ENCODE measurements around the gene FOSL1. TPM values are rescaled to one million over a fixed set of nuclear protein-coding genes. Genes with fewer than 3 reads are reported as not detected.
A peak's percentile ranks its signal among the peaks of the same experiment; 100 is the strongest.

The FOSL1 gene
- polyA plus RNA-seq, 3 donors, result 2.5 to 28.2 (median 2.5) TPM

DNA sequence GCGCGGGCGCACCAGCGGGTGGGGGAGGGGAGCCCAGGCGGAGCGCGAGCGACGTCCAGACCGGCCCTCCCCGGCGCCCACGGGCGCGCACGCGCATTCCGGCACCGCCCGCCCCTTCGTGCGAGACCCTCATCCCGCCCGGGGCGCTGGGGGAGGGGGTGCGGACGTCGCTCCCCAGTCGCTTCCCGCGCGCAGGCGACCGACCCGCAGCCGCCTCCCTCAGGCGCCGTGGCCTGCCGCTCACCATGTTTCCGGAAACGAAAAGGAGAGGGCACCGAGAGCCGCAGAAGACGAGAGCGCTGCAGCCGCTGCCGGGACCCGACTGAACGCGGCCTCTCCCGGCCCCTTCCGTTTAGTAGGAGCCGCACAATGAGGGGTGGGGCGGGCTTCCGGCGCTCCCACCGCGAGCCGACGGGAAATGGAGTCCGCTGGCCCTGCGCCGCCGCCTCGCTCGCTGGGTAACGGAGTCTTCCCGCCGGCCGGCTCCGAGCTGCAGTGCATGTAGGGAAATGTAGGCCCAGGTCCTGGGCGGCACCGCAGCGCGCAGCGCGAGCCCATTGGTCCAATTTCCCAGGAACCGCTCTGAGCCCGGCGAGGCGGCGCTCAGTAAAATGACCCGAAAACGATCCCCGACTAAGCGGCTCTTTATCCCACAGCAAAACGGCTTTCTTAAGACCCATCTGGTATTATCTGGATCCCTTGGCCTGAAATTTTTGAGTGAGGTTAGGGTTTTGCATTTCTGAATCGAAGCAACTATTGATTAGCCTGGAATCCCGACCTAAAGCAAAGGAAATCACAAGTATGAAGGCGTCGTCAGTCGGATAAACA lies 42.1 kb downstream of the FOSL1 start, which contains the start of gene CFL1:
TSS of gene CFL1 (minus strand) at position 328 of the 828 bp plus-strand sequence. CDS start at position 247, 81 bp downstream.
- Mint-ChIP-seq H3K36me3 (peaks cover 43 to 54% of the 10 kb centered on the region in 2 donors), H3K27me3 (ENCODE audit: low read depth in 3 of 3) (peaks cover 0 to 2% (median 1%) of the 10 kb centered on the region in 3 donors), H3K27ac (peak within 1 kb of the TSS; percentile 89 to 99 (median 96)), H3K4me1 (peaks cover 56% of the 10 kb centered on the region), H3K9me3 (peaks cover 0 to 5% (median 0%) of the 10 kb centered on the region in 7 donors), H3K4me3 (peak within 1 kb of the TSS; percentile 94 to 96)
- H3K9ac ChIP-seq (ENCODE audit: insufficient read depth, low read length, poor library complexity, severe bottlenecking), result peak within 1 kb of the TSS; percentile 86
- H3K4me3 ChIP-seq (replicated peaks in 1 of 3; ENCODE audit: low read depth in 2 of 3, low read length in 3 of 3), result peak within 1 kb of the TSS; percentile 76 to 98 (median 92)
- H3K79me2 ChIP-seq (ENCODE audit: insufficient read depth, low read length), result peaks cover 75% of the 10 kb centered on the region
- peaks cover 42 to 51% of the 10 kb centered on the region in 2 donors for H3K36me3 ChIP-seq (replicated peaks in 1 of 2; ENCODE audit: control insufficient read depth in 1 of 2, insufficient read depth in 2 of 2, low read length in 2 of 2)
- WGBS (ENCODE audit: insufficient coverage), result under 1% methylated on average over 85 of the region's 92 CpGs
- peaks cover 41 to 56% of the 10 kb centered on the region in 2 donors for H3K4me1 ChIP-seq (ENCODE audit: control insufficient read depth in 1 of 2, insufficient read depth in 2 of 2, low read length in 2 of 2)
- peak; percentile 95 to 97 (median 96) for DNase-seq
- peak within 1 kb of the TSS; percentile 93 to 95 for H3K27ac ChIP-seq (ENCODE audit: low read depth in 1 of 2, low read length in 2 of 2)
- intact Hi-C loops (cut with micrococcal nuclease), result loop anchor here in 1 of 2 donors (2.0 kb wide), 1 partner anchor 15 kb away; the partner anchor contains the start of gene EFEMP2
- H3K9me3 ChIP-seq (replicated peaks in 1 of 2; ENCODE audit: control insufficient read depth in 1 of 2, insufficient read depth in 1 of 2, low read length in 2 of 2), result no peaks in the 10 kb centered on the region
- H4K20me1 ChIP-seq (ENCODE audit: insufficient read depth, low read length), result peaks cover 68% of the 10 kb centered on the region
- no peaks in the 10 kb centered on the region for H3K27me3 ChIP-seq (ENCODE audit: control insufficient read depth in 2 of 2, insufficient read depth in 2 of 2, low read length in 2 of 2)
- peak within 1 kb of the TSS; percentile 96 for H3K4me2 ChIP-seq (replicated peaks; ENCODE audit: extremely low read depth, low read length, poor library complexity, severe bottlenecking)
- TF ChIP-seq CTCF (IDR thresholded peaks at IDR 0.05), result no peak
- H2AFZ ChIP-seq (ENCODE audit: insufficient read depth, low read depth, low read length, poor library complexity, severe bottlenecking), result peak within 1 kb of the TSS; percentile 87

GRCh38 chr11:65857500-65857852 lies 42.7 kb downstream of the FOSL1 start:
- peaks cover 0 to 5% (median 0%) of the 10 kb centered on the region in 7 donors for H3K9me3 Mint-ChIP-seq
- intact Hi-C loops (cut with micrococcal nuclease), result no loop called here

More at GRCh38 chr11:65857500-65857852, 42.7 kb downstream of the FOSL1 start:
- peaks cover 69% of the 10 kb centered on the region for H4K20me1 ChIP-seq (ENCODE audit: insufficient read depth, low read length)
- no peaks in the 10 kb centered on the region for H3K27me3 ChIP-seq (ENCODE audit: control insufficient read depth in 2 of 2, insufficient read depth in 2 of 2, low read length in 2 of 2)
- H3K4me3 ChIP-seq (replicated peaks in 1 of 3; ENCODE audit: low read depth in 2 of 3, low read length in 3 of 3), result peak overlapping the region; percentile 76 to 98 (median 91)
- Mint-ChIP-seq H3K27ac (peak overlapping the region; percentile 62 to 97 (median 95)), H3K4me1 (peaks cover 56% of the 10 kb centered on the region), H3K36me3 (peaks cover 38 to 53% of the 10 kb centered on the region in 2 donors), H3K27me3 (ENCODE audit: low read depth in 3 of 3) (peaks cover 0 to 2% (median 1%) of the 10 kb centered on the region in 3 donors), H3K4me3 (peak overlapping the region; percentile 87 to 94)
- peaks cover 70% of the 10 kb centered on the region for H3K79me2 ChIP-seq (ENCODE audit: insufficient read depth, low read length)
- DNase-seq, result no peak
- WGBS (ENCODE audit: insufficient coverage), result under 1% methylated on average over 49 of the region's 49 CpGs
- H3K4me2 ChIP-seq (replicated peaks; ENCODE audit: extremely low read depth, low read length, poor library complexity, severe bottlenecking), result peak overlapping the region; percentile 96
- peak overlapping the region; percentile 79 for H2AFZ ChIP-seq (ENCODE audit: insufficient read depth, low read depth, low read length, poor library complexity, severe bottlenecking)
- H3K36me3 ChIP-seq (replicated peaks in 1 of 2; ENCODE audit: control insufficient read depth in 1 of 2, insufficient read depth in 2 of 2, low read length in 2 of 2), result peaks cover 42 to 51% of the 10 kb centered on the region in 2 donors
- peak overlapping the region; percentile 89 to 93 for H3K27ac ChIP-seq (ENCODE audit: low read depth in 1 of 2, low read length in 2 of 2)
- H3K9ac ChIP-seq (ENCODE audit: insufficient read depth, low read length, poor library complexity, severe bottlenecking), result peak overlapping the region; percentile 85
- no peaks in the 10 kb centered on the region for H3K9me3 ChIP-seq (replicated peaks in 1 of 2; ENCODE audit: control insufficient read depth in 1 of 2, insufficient read depth in 1 of 2, low read length in 2 of 2)
- no peak for TF ChIP-seq CTCF (IDR thresholded peaks at IDR 0.05)
- H3K4me1 ChIP-seq (ENCODE audit: control insufficient read depth in 1 of 2, insufficient read depth in 2 of 2, low read length in 2 of 2), result peaks cover 41 to 56% of the 10 kb centered on the region in 2 donors
